HEK293 (cell line): Measurements from ENCODE around the gene EFCAB6.

ENCODE experiments used
- CTCF ChIA-PET: fragments of 350-600 bp; formaldehyde crosslinking; extraction: SDS; loops from one replicate; lab custom pipeline; 2021; ENCODE audit warnings: antibody characterized with exemption; lab: Yijun Ruan, JAX
- POLR2A ChIA-PET: fragments of 300-600 bp; formaldehyde crosslinking; extraction: SDS; loops from one replicate; lab custom pipeline; 2020; ENCODE audit warnings: antibody characterized with exemption, inconsistent platforms; lab: Yijun Ruan, JAX
- H3K27ac ChIP-seq: fragments of 200-500 bp; sonication (Bioruptor generic); 2 replicates; pipeline ENCODE4 v1.5.1; 2014; ENCODE audit warnings: low read depth, low read length, control low read depth, inconsistent platforms; ENCODE audit errors: extremely low read depth
- H3K36me3 ChIP-seq, 2 experiments: fragments of 200-500 bp in 1 of 2; sonication (Bioruptor generic) in 1 of 2; 1 replicate in 1 of 2; 2 replicates in 1 of 2; pipeline ENCODE4 v1.5.1; 2014 to 2017; ENCODE audit warnings: inconsistent platforms in 2 of 2, low read length in 2 of 2; ENCODE audit not compliant: control insufficient read depth in 2 of 2, insufficient read depth in 1 of 2
- H3K4me1 ChIP-seq: fragments of 200-500 bp; sonication (Bioruptor generic); 2 replicates; pipeline ENCODE4 v1.5.1; 2014; ENCODE audit warnings: mild to moderate bottlenecking, low read length, inconsistent platforms; ENCODE audit not compliant: control insufficient read depth, insufficient read depth
- H3K4me3 ChIP-seq: 2 replicates; pipeline ENCODE4 v1.5.1; 2011; ENCODE audit warnings: low read depth, mild to moderate bottlenecking, control low read depth, low read length, moderate library complexity
- H3K9me3 ChIP-seq: fragments of 200-500 bp; sonication (Bioruptor generic); 2 replicates; pipeline ENCODE4 v1.5.1; 2014; ENCODE audit warnings: low read depth, low read length, inconsistent platforms; ENCODE audit not compliant: control insufficient read depth, insufficient read depth
- KLF10 ChIP-seq: fragments of 450-650 bp; IDR thresholded peaks from 2 replicates; pipeline ENCODE4 v1.5.1; 2018; ENCODE audit warnings: missing biosample characterization, mild to moderate bottlenecking, missing genetic modification characterization
- KLF16 ChIP-seq: fragments of 450-650 bp; formaldehyde crosslinking; IDR thresholded peaks from 2 replicates; pipeline ENCODE4 v1.5.1; 2017; ENCODE audit warnings: missing biosample characterization, missing genetic modification characterization
- MZF1 ChIP-seq: fragments of 450-650 bp; formaldehyde crosslinking; IDR thresholded peaks from 2 replicates; pipeline ENCODE4 v1.5.1; 2017; ENCODE audit warnings: missing biosample characterization, missing genetic modification characterization, borderline replicate concordance
- OVOL3 ChIP-seq: fragments of 450-650 bp; formaldehyde crosslinking; IDR thresholded peaks from 2 replicates; pipeline ENCODE4 v1.5.1; 2016; ENCODE audit warnings: missing biosample characterization, missing genetic modification characterization
- YY1 ChIP-seq: fragments of 450-650 bp; formaldehyde crosslinking; IDR thresholded peaks from 2 replicates; pipeline ENCODE4 v1.5.1; 2018; ENCODE audit warnings: missing biosample characterization, missing genetic modification characterization
- ZBTB10 ChIP-seq: fragments of 450-650 bp; formaldehyde crosslinking; IDR thresholded peaks from 2 replicates; pipeline ENCODE4 v1.5.1; 2016; ENCODE audit warnings: missing biosample characterization, missing genetic modification characterization
- ZBTB21 ChIP-seq: fragments of 450-650 bp; formaldehyde crosslinking; IDR thresholded peaks from 2 replicates; pipeline ENCODE4 v1.5.1; 2017; ENCODE audit warnings: missing biosample characterization, missing genetic modification characterization
- ZNF133 ChIP-seq: fragments of 450-650 bp; formaldehyde crosslinking; IDR thresholded peaks from 2 replicates; pipeline ENCODE4 v1.5.1; 2016; ENCODE audit warnings: missing biosample characterization, missing genetic modification characterization
- ZNF148 ChIP-seq: fragments of 450-650 bp; formaldehyde crosslinking; IDR thresholded peaks from 2 replicates; pipeline ENCODE4 v1.5.0; 2017; ENCODE audit warnings: missing biosample characterization, missing genetic modification characterization, borderline replicate concordance
- ZNF2 ChIP-seq: fragments of 450-650 bp; formaldehyde crosslinking; IDR thresholded peaks from 2 replicates; pipeline ENCODE4 v1.5.1; 2016; ENCODE audit warnings: missing biosample characterization, missing genetic modification characterization
- ZNF311 ChIP-seq: fragments of 450-650 bp; formaldehyde crosslinking; IDR thresholded peaks from 2 replicates; pipeline ENCODE4 v1.5.1; 2017; ENCODE audit warnings: missing biosample characterization, missing genetic modification characterization, borderline replicate concordance
- ZNF350 ChIP-seq: fragments of 450-650 bp; formaldehyde crosslinking; IDR thresholded peaks from 2 replicates; pipeline ENCODE4 v1.5.0; 2017; ENCODE audit warnings: missing biosample characterization, mild to moderate bottlenecking, missing genetic modification characterization
- ZNF362 ChIP-seq: fragments of 450-650 bp; formaldehyde crosslinking; IDR thresholded peaks from 2 replicates; pipeline ENCODE4 v1.5.1; 2016; ENCODE audit warnings: missing biosample characterization, missing genetic modification characterization
- ZNF513 ChIP-seq: fragments of 450-650 bp; IDR thresholded peaks from 2 replicates; pipeline ENCODE4 v1.5.1; 2018; ENCODE audit warnings: missing biosample characterization, missing genetic modification characterization
- ZNF571 ChIP-seq: fragments of 450-650 bp; formaldehyde crosslinking; IDR thresholded peaks from 2 replicates; pipeline ENCODE4 v1.5.0; 2017; ENCODE audit warnings: missing biosample characterization, missing genetic modification characterization
- ZNF621 ChIP-seq: fragments of 450-650 bp; formaldehyde crosslinking; IDR thresholded peaks from 2 replicates; pipeline ENCODE4 v1.5.1; 2017; ENCODE audit warnings: missing biosample characterization, missing genetic modification characterization
- ZNF660 ChIP-seq: fragments of 450-650 bp; IDR thresholded peaks from 2 replicates; pipeline ENCODE4 v1.5.1; 2018; ENCODE audit warnings: missing biosample characterization, mild to moderate bottlenecking, missing genetic modification characterization
- ZNF768 ChIP-seq: fragments of 450-650 bp; formaldehyde crosslinking; IDR thresholded peaks from 2 replicates; pipeline ENCODE4 v1.5.1; 2018; ENCODE audit warnings: missing biosample characterization, mild to moderate bottlenecking, missing genetic modification characterization
- ZNF776 ChIP-seq: fragments of 450-650 bp; formaldehyde crosslinking; IDR thresholded peaks from 2 replicates; pipeline ENCODE4 v1.5.0; 2017; ENCODE audit warnings: missing biosample characterization, missing genetic modification characterization, borderline replicate concordance
- TF ChIP-seq, protein P1 (sequence below): fragments of 450-650 bp; formaldehyde crosslinking; IDR thresholded peaks from 2 replicates; pipeline ENCODE4 v1.5.1; 2016; ENCODE audit warnings: missing biosample characterization, missing genetic modification characterization

Gene EFCAB6

GRCh38 chr22:43571181-43571580 is 240.9 kb downstream of the EFCAB6 start:
- no peaks in the 10 kb centered on the region for H3K4me1 ChIP-seq
- CTCF ChIA-PET: interaction anchor here (1.0 kb wide), 1 partner anchor 183 kb away, joined by 4 read pairs; no protein-coding TSS in a partner anchor

More at GRCh38 chr22:43571181-43571580, 240.9 kb downstream of the EFCAB6 start:
- TF ChIP-seq KLF16 (tag by site-specific recombination) (no peak), ZNF311 (tag by site-specific recombination) (no peak), ZNF571 (tag by site-specific recombination) (no peak), ZNF660 (tag by site-specific recombination) (no peak), YY1 (no peak), ZNF148 (no peak), ZNF776 (tag by site-specific recombination) (no peak), MZF1 (tag by site-specific recombination) (no peak), ZNF513 (no peak), ZNF2 (tag by site-specific recombination) (no peak), ZNF350 (tag by site-specific recombination) (no peak), ZNF621 (tag by site-specific recombination) (no peak), ZNF133 (tag by site-specific recombination) (no peak), ZNF768 (tag by site-specific recombination) (no peak), ZBTB10 (tag by site-specific recombination) (no peak), KLF10 (tag by site-specific recombination) (no peak), OVOL3 (tag by site-specific recombination) (no peak), ZBTB21 (tag by site-specific recombination) (no peak), ZNF362 (tag by site-specific recombination) (no peak)
- TF ChIP-seq, protein P1, sequence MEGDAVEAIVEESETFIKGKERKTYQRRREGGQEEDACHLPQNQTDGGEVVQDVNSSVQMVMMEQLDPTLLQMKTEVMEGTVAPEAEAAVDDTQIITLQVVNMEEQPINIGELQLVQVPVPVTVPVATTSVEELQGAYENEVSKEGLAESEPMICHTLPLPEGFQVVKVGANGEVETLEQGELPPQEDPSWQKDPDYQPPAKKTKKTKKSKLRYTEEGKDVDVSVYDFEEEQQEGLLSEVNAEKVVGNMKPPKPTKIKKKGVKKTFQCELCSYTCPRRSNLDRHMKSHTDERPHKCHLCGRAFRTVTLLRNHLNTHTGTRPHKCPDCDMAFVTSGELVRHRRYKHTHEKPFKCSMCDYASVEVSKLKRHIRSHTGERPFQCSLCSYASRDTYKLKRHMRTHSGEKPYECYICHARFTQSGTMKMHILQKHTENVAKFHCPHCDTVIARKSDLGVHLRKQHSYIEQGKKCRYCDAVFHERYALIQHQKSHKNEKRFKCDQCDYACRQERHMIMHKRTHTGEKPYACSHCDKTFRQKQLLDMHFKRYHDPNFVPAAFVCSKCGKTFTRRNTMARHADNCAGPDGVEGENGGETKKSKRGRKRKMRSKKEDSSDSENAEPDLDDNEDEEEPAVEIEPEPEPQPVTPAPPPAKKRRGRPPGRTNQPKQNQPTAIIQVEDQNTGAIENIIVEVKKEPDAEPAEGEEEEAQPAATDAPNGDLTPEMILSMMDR (tag by site-specific recombination): no peak
- TF ChIP-seq, all 188 proteins: peak for 0
- H3K27ac ChIP-seq: no peak overlapping the region
- no peaks in the 10 kb centered on the region for H3K36me3 ChIP-seq
- H3K9me3 ChIP-seq: no peaks in the 10 kb centered on the region
- POLR2A ChIA-PET: no interaction called here
- H3K4me3 ChIP-seq: no peak overlapping the region
